Endothelial cell of umbilical vein (primary cell): ENCODE data around the gene TTC34. TPM values are rescaled to one million over a fixed set of nuclear protein-coding genes. Genes with fewer than 3 reads are reported as not detected.

Experiments
- BruUV-seq: library from RNA; stranded (reverse); fragments of 400-500 nt; replicated peaks from 2 replicates; lab custom pipeline; 2021; lab: Mats Ljungman, UMichigan
- CTCF ChIA-PET: fragments of 300-600, 350-600 bp; sonication (Branson Sonifier 250); formaldehyde crosslinking; loops from one replicate; lab custom pipeline; 2021; ENCODE audit warnings: antibody characterized with exemption, inconsistent platforms; lab: Charles Lee
- POLR2A ChIA-PET: fragments of 300-600, 350-600 bp; sonication (Branson Sonifier 250); formaldehyde crosslinking; loops from one replicate; lab custom pipeline; 2021; ENCODE audit warnings: antibody characterized with exemption, inconsistent platforms; lab: Charles Lee
- DNase-seq: peaks from one replicate; pipeline ENCODE4 v3.0.0-alpha.2; 2011; ENCODE audit warnings: low read depth, low spot score
- FAIRE-seq: peaks from 2 replicates; lab custom pipeline; 2011; peaks lifted over from hg19 to GRCh38; lab: Jason Lieb, UNC
- H2AFZ ChIP-seq: 2 replicates; pipeline ENCODE4 v1.6.0; 2012; ENCODE audit warnings: low read depth, low read length, control low read depth, inconsistent platforms
- H3K27ac ChIP-seq: 2 replicates; pipeline ENCODE4 v1.5.1; 2011; ENCODE audit warnings: low read depth, mild to moderate bottlenecking, control low read depth, low read length, moderate library complexity; ENCODE audit not compliant: insufficient read depth
- H3K27me3 ChIP-seq, 2 experiments: 2 replicates each; pipeline versions ENCODE4 v1.6.0 to v1.6.1; 2011; ENCODE audit warnings: low read length in 2 of 2, mixed read lengths in 1 of 2; ENCODE audit not compliant: control insufficient read depth in 2 of 2, insufficient read depth in 2 of 2
- H3K36me3 ChIP-seq, 2 experiments: 2 replicates in 1 of 2; 3 replicates in 1 of 2; pipeline ENCODE4 v1.5.1; 2011; ENCODE audit warnings: low read length in 2 of 2, mild to moderate bottlenecking in 1 of 2, moderate library complexity in 1 of 2; ENCODE audit not compliant: control insufficient read depth in 2 of 2, insufficient read depth in 2 of 2; ENCODE audit errors: extremely low read depth in 1 of 2
- H3K4me1 ChIP-seq: 3 replicates; pipeline ENCODE4 v1.5.1; 2011; ENCODE audit warnings: mild to moderate bottlenecking, low read length; ENCODE audit not compliant: control insufficient read depth, insufficient read depth; ENCODE audit errors: extremely low read depth
- H3K4me2 ChIP-seq: 2 replicates; pipeline ENCODE4 v1.6.1; 2011; ENCODE audit warnings: low read length, control low read depth, mixed read lengths; ENCODE audit not compliant: insufficient read depth
- H3K4me3 ChIP-seq, 3 experiments: fragments of 200-600 bp in 1 of 3; sonication (generic), shearing (Covaris generic) in 1 of 3; replicated peaks in 1 of 3; 2 replicates each; pipeline ENCODE4 v1.5.1; 2011 to 2016; ENCODE audit warnings: control low read depth in 3 of 3, low read length in 3 of 3, mild to moderate bottlenecking in 2 of 3, inconsistent platforms in 1 of 3, low read depth in 1 of 3, moderate library complexity in 1 of 3; ENCODE audit not compliant: insufficient read depth in 1 of 3
- H3K79me2 ChIP-seq: 2 replicates; pipeline ENCODE4 v1.6.0; 2012; ENCODE audit warnings: low read length, inconsistent platforms; ENCODE audit not compliant: control insufficient read depth, insufficient read depth
- H3K9ac ChIP-seq: replicated peaks from 2 replicates; pipeline ENCODE3; 2011; ENCODE audit warnings: low read length, control low read depth; ENCODE audit not compliant: insufficient read depth; ENCODE audit errors: extremely low read depth
- H3K9me1 ChIP-seq: replicated peaks from 3 replicates; pipeline ENCODE4 v1.6.0; 2011; ENCODE audit warnings: mild to moderate bottlenecking, low read length; ENCODE audit not compliant: control insufficient read depth, insufficient read depth; ENCODE audit errors: extremely low read depth
- H3K9me3 ChIP-seq: replicated peaks from 2 replicates; pipeline ENCODE4 v1.5.1; 2012; ENCODE audit warnings: low read length, inconsistent platforms; ENCODE audit not compliant: control insufficient read depth, insufficient read depth
- H4K20me1 ChIP-seq: replicated peaks from 2 replicates; pipeline ENCODE3; 2011; ENCODE audit warnings: mild to moderate bottlenecking, low read length; ENCODE audit not compliant: control insufficient read depth, insufficient read depth; ENCODE audit errors: extremely low read depth
- CTCF ChIP-seq, 2 donors: IDR thresholded peaks; 1 replicate in 1 of 2; 2 replicates in 1 of 2; pipeline ENCODE4 v1.5.1; 2011; ENCODE audit warnings: low read length in 2 of 2, mild to moderate bottlenecking in 2 of 2, moderate library complexity in 2 of 2, control low read depth in 1 of 2, inconsistent platforms in 1 of 2, low read depth in 1 of 2; ENCODE audit not compliant: insufficient read depth in 1 of 2; ENCODE audit errors: extremely low read depth in 1 of 2
- EZH2 ChIP-seq: IDR thresholded peaks from 2 replicates; pipeline ENCODE4 v1.6.1; 2012; ENCODE audit warnings: borderline replicate concordance, low read depth, mild to moderate bottlenecking, moderate library complexity, low read length, inconsistent platforms; ENCODE audit not compliant: severe bottlenecking
- FOS ChIP-seq: IDR thresholded peaks from 2 replicates; pipeline ENCODE4 v1.6.1; 2011; ENCODE audit warnings: mild to moderate bottlenecking, low read length, moderate library complexity, borderline replicate concordance; ENCODE audit not compliant: insufficient read depth
- GATA2 ChIP-seq: IDR thresholded peaks from 2 replicates; pipeline ENCODE4 v1.7.0; 2011; ENCODE audit warnings: low read depth, mild to moderate bottlenecking, moderate library complexity, mixed read lengths, low read length; ENCODE audit not compliant: insufficient read length, insufficient read depth
- JUN ChIP-seq: IDR thresholded peaks from 2 replicates; pipeline ENCODE4 v1.6.1; 2011; ENCODE audit warnings: borderline replicate concordance, low read depth; ENCODE audit not compliant: insufficient read length, insufficient read depth
- MYC ChIP-seq: IDR thresholded peaks from one replicate; pipeline ENCODE4 v1.6.1; 2011; ENCODE audit warnings: mild to moderate bottlenecking, low read depth, low read length
- POLR2A ChIP-seq: IDR thresholded peaks from 2 replicates; pipeline ENCODE4 v1.6.1; 2012; ENCODE audit warnings: low read depth, mild to moderate bottlenecking, control low read depth, low read length
- POLR2AphosphoS5 ChIP-seq: IDR thresholded peaks from 2 replicates; pipeline ENCODE4 v1.6.1; 2012; ENCODE audit warnings: low read depth, mild to moderate bottlenecking, control low read depth, low read length, moderate library complexity; ENCODE audit not compliant: insufficient read depth
- dilution Hi-C: fragments of 300-500 bp; cut with MboI; formaldehyde crosslinking; loops from one replicate; pipeline ENCODE4 v1.15.0; 2019; ENCODE audit warnings: low sequenced_read_pairs; ENCODE audit not compliant: extremely low pct_ligation_motif_present
- intact Hi-C: fragments of 100-400 bp; cut with micrococcal nuclease; formaldehyde crosslinking; loops from one replicate; pipeline ENCODE4 v1.10.0; 2022
- polyA plus RNA-seq, 4 experiments: library from polyadenylated mRNA; depleted of rRNA in 3 of 4; stranded (reverse) in 3 of 4; unstranded in 1 of 4; fragments of >200 nt; gene quantifications; 2 replicates each; pipeline versions ENCODE4 v1.2.1 to v1.2.3, GENCODE V29; 2011 to 2012; ENCODE audit warnings: missing spikeins in 1 of 4
- total RNA-seq: library from RNA; stranded (reverse); gene quantifications from 2 replicates; pipeline ENCODE4 v1.2.3, GENCODE V29; 2021
- TF ChIP-seq, protein P1 (sequence below): IDR thresholded peaks from 2 replicates; pipeline ENCODE4 v1.6.1; 2011; ENCODE audit not compliant: insufficient read depth, insufficient read length

The TTC34 gene
- total and polyA plus RNA-seq, 2 donors (not counting 3 experiments of a cell fraction or from before 2014, with no cell fraction given), result 0.08 to 0.77 TPM

DNA sequence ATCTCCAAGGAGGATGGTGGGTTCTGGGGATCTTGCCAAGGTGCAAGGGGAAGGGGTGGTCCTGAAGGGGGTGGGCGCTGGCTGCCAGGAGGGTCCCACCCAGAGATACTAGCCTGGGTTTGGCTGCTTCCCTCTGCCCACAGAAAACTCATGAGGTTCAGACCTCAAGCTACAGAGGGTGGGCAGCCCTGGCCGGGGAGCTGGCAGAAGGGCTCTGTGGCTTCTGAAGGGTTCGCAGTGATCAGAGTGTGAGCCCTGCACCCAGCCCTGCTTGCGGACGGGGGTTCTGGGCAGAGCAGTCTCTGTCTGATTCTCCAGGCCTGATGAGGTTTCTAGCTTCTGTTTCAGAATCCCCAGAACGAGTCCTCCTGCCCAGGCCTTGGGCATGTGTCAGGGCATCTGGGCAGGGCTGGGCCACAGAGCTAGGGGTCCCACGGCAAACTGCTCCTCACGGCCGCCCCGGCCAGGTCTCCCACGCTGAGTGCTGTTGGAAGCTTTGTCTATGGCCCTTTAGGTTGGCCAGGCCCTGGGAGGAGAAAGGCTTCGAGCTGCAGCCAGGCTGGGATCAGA is 168.0 kb downstream of the TTC34 start:
- Histone ChIP-seq H3K9me1 (no peaks in the 10 kb centered on the region), H3K79me2 (no peaks in the 10 kb centered on the region), H3K4me1 (no peaks in the 10 kb centered on the region), H3K9me3 (peaks cover 1% of the 10 kb centered on the region), H3K36me3 (no peaks in the 10 kb centered on the region), H3K27me3 (peaks cover 2 to 4% of the 10 kb centered on the region in 2 experiments), H3K4me3 (no peak overlapping the region), H3K4me2 (no peak overlapping the region), H2AFZ (no peak overlapping the region), H3K9ac (no peak overlapping the region), H3K27ac (no peak overlapping the region), H4K20me1 (no peaks in the 10 kb centered on the region)
- FAIRE-seq (no peak), DNase-seq (no peak)
- dilution Hi-C loops (no loop called here), intact Hi-C loops (no loop called here)
- TF ChIP-seq, protein P1, sequence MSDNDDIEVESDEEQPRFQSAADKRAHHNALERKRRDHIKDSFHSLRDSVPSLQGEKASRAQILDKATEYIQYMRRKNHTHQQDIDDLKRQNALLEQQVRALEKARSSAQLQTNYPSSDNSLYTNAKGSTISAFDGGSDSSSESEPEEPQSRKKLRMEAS, result no peak
- TF ChIP-seq JUN, result no peak
- TF ChIP-seq POLR2A, result no peak
- no peak for TF ChIP-seq CTCF (IDR thresholded peaks at IDR 0.05; ENCODE audit: extremely low read depth in 1 of 2, insufficient read depth in 1 of 2, low read depth in 1 of 2, low read length in 2 of 2)
- no peak for TF ChIP-seq MYC
- TF ChIP-seq GATA2, result no peak
- no peak for TF ChIP-seq FOS
- no peak for TF ChIP-seq POLR2AphosphoS5
- no peak for TF ChIP-seq EZH2
- BruUV-seq, result no TSS peak
- ChIA-PET CTCF (interaction anchor here (0.8 kb wide), 1 partner anchor 47 kb away, joined by 3 read pairs; no protein-coding TSS in a partner anchor), POLR2A (no interaction called here)
